ENCODE measurements around the gene MEIS2.

DNA sequence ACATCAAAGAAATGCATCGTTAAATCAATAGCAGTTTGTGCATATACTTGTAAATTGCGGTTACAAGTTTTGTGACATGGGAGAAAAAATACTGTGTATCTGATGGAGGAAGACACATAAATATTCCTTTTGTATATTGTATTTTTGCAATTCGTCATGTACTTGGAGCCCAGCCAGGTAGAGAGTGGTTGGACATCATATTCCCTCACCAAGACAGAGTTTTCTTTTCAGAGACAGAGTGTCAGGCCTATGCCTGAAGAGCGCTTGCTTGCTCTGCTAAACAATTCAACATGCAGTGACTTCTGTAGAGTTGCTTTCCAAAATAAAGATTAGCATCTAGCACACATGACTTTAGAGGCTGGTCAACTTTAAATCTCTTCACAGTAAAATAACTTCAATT, 24.8 kb upstream of the MEIS2 start:
- TF ChIP-seq EZH2 (IDR thresholded peaks at IDR 0.05; ENCODE audit: low read length, unreplicated experiment) (no peak), CTCF (conservative IDR thresholded peaks at IDR 0.05; ENCODE audit: low read depth, low read length) (no peak)
